Measurements from ENCODE around the gene CLTCL1.
"Not testable (repeated sequence)": the region's sequence is repeated elsewhere in the genome, so short reads cannot be mapped to it uniquely, and the experiment has no call there.

The CLTCL1 gene

DNA sequence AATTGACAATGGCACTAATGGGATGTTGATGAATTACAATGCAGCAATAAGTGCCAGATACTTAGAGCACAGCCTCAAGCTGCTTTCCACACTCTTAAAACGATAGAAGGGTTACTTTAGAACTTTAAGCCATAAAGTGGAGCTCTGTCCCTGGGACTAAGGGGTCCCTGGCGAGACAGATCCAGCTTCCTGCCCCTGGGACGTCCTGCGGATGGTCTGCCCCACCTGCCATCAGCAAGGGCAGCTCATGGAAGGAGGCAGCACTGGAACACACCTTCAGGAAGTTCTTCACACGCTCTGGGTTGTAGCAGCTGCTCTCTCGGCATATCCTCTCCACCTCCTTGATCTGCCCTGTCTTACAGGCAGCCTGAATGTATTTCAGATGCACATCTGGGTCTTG lies 67.9 kb downstream of the CLTCL1 start:
- no peak for FAIRE-seq
- no peak for DNase-seq (ENCODE audit: extremely low spot score, insufficient read length, low read depth)

DNA sequence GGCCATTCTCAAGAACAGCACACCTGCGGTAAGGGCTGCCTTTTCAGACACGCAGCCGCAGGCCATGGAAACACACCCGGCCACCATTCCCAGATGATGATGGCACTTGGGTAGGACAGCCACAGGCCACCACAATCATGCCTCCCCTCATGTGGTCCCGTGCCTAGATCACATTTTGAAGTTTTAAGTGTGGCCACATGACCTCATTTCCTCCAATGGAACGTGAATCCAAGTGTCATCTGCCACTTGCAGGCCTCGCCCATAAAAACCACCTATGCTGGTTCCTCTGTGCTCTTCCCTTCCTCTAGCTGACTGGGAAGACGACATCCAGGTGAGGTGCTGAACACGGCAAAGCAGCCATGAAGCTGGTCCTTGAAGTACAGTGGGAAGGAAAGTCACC lies 68.4 kb downstream of the CLTCL1 start:
- DNase-seq (ENCODE audit: extremely low spot score, insufficient read length, low read depth) (no peak), FAIRE-seq (no peak)

DNA sequence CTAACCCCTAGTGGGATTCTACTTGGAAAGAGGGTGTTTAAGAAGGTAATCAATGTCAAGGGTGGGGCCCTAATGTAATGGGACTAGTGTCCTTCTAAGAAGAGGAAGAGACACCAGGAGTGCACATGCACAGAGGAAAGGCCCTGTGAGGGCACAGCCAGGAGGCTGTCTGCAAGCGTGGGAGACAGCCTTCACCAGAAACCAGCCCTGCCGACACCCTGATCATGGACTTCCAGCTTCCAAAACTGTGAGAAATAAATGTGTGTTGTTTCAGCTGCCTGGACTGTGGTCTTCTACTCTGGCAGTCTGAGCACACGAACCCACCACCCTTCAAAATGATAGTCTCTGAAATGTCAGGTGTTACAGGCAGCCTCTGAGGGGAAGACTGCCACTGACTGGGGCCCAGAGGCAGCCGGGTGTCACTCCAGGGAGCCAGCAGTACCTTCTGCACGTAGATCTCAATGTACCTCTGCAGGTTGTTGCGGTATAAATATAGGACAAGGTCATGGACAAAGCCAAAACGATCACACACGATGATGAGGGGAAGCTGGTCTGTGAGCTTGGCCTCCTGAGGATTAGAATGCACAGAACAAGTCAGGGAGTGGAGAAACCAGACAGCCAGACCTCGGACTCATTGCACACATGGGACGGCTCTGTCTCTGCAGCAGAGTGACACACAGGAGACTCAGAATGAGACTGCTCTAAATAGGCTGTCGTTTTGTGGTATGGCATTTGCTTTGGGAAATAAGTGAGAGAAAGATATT lies 69.1 kb downstream of the CLTCL1 start:
- no peak for FAIRE-seq

DNA sequence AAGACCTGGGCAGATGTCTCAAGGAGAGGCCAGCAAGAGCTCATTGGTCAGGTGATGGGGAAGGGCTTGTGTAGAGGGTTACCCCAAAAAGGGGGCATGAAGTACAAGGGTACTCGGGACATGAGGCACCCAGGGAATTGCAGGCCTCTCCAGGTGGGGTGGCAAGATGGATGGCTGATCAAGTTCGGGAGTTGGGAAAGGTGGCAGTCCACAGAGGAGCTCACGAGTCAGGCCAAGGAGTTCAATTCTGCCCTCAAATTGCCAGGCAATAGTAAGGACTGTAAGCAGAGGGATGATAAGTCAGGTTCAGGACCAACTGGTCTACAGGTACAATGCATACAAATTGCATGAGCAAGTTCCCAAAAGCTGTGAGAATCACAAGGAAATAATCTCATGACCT lies 70.7 kb downstream of the CLTCL1 start:
- FAIRE-seq: no peak
- DNase-seq (ENCODE audit: extremely low spot score, insufficient read length, low read depth): no peak

More for the DNA sequence above, 69.1 kb downstream of the CLTCL1 start:
- no peak for DNase-seq (ENCODE audit: extremely low spot score, insufficient read length, low read depth)

DNA sequence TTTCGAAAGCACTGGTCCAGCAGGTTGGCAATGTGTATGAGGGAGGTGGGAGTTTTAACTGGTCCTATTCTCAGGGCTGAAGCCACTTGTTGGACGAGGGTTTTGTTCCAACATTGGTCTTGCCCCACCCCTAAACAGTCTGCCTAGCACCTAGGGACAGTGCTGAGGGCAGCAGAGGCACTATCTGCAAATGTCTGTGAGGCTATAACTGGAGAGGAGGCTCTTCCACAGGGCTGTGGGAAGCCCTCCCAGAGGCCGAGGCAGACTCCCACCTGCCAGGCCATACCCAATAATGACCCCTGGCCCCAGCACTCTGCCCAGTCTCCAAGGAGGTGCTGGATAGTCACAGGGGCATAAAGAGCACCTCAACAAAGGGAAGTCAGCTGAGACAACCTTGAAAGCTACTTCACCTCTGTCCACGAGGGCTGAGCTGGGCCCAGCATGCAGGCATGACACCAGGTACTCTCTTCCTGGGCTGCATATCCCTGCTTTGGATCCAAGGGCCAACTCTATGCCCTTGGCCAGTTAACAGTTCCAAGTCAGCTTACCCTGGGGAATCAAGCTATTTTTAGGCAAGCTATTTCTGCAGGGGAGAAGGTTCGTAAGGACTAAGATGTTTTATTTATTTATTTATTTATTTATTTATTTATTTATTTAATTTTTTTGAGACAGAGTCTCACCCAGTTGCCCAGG lies 72.8 kb downstream of the CLTCL1 start:
- FAIRE-seq (no peak), DNase-seq (ENCODE audit: extremely low spot score, insufficient read length, low read depth) (no peak)

DNA sequence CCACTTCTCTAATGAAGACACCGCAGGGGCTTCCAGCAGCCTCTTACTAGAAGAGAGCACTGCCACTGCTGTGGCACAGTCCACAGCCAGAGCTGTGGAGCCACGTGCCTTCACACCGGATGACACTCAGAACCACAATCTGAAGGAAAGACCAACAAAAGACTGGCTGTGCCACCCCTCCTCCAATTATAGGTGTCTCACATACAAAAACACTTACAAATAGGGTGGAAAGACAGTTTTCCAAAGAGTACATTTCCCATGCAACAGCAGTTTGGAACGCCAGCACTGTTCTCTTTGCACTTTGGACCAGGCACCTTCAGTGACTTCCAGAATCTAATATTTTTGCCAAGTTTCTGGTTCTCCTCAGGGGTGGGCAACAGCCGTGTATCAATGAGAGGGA lies 74.9 kb downstream of the CLTCL1 start:
- DNase-seq (ENCODE audit: extremely low spot score, insufficient read length, low read depth) (no peak), FAIRE-seq (no peak)

GRCh38 chr22:19215360-19215759 lies 76.2 kb downstream of the CLTCL1 start:
- FAIRE-seq (no peak), DNase-seq (ENCODE audit: extremely low spot score, insufficient read length, low read depth) (no peak)

DNA sequence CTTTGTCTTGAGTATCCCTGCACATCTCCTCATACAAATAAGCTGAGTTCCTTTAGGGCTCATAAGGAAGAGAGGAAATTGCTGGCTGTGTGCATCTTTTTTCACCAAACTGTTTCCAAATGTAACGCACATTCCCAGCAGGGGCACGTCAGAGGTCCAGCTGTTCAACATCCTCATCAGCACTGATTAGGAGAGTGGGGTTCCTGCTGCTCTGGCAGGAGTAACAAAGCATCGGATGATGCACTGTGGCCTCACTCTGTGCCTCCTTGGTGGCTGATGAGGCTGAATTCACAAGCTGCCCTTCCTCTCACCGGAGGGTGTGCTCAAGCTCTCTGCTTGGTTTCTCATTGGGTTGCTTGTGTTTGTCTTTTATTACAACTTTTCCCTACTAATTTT lies 77.4 kb downstream of the CLTCL1 start:
- DNase-seq (ENCODE audit: extremely low spot score, insufficient read length, low read depth): no peak
- FAIRE-seq: no peak

DNA sequence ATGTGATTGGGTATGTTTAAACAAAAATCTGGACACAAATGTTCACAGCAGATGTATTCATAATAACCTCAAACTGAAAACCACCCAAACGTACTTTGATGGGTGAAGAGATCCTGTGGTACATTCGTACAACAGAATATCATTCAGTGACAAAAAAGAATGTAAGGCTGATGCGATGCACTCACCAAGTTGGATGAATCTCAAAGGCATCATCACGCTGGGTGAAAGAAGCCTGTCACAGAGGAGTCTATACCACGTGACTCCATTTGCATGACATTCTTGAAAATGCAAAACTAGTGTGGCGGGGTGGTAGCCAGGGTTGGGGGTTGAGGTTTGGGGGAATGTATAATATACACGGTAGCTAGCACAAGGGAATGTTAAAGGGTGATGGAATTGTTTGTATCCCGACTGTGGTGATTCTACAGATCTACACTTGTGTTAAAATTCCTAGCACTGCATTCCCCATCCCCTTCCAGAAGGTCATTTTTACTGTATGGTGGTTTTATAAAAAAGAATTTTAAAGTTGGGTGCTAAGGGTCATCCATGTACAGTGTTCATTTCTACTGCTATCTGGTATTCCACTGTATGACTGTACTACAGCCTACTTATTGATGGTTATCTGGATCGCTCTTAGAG lies 78.0 kb downstream of the CLTCL1 start:
- no peak for DNase-seq (ENCODE audit: extremely low spot score, insufficient read length, low read depth)
- FAIRE-seq: no peak

- DNase-seq (ENCODE audit: extremely low spot score, insufficient read length, low read depth) (no peak), FAIRE-seq (no peak)
Observed at GRCh38 chr22:19213001-19213400, 78.5 kb downstream of the CLTCL1 start.

GRCh38 chr22:19212302-19212870 lies 79.1 kb downstream of the CLTCL1 start:
- FAIRE-seq: no peak
- no peak for DNase-seq (ENCODE audit: extremely low spot score, insufficient read length, low read depth)

DNA sequence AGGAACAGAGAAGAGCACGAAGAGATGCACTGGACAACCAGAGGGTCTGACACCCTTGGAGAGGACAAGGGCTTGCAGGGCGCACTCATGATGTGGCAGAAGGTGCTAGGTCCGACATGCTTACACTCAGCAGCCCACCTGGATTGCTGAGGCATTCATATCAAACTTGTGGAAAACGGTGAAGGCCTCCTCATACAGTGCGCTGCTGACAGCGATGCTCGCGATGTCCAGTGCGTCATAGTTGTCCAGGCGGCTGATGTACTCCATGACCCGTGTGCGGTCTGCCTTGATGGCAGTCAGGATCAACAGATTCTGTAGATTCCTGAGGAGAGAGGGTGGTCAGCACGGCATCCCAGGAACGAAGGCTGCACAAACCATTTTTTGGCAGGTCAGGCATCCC lies 81.3 kb downstream of the CLTCL1 start:
- no peak for DNase-seq (ENCODE audit: extremely low spot score, insufficient read length, low read depth)
- FAIRE-seq: no peak

GRCh38 chr22:19208287-19208847 lies 83.2 kb downstream of the CLTCL1 start:
- no peak for FAIRE-seq

GRCh38 chr22:19207884-19208283 lies 83.6 kb downstream of the CLTCL1 start:
- DNase-seq (ENCODE audit: extremely low spot score, insufficient read length, low read depth) (no peak), FAIRE-seq (no peak)

More at GRCh38 chr22:19208287-19208847, 83.2 kb downstream of the CLTCL1 start:
- no peak for DNase-seq (ENCODE audit: extremely low spot score, insufficient read length, low read depth)

- DNase-seq (ENCODE audit: extremely low spot score, insufficient read length, low read depth): no peak
- FAIRE-seq: no peak
Observed at GRCh38 chr22:19207401-19207808, 84.1 kb downstream of the CLTCL1 start.

DNA sequence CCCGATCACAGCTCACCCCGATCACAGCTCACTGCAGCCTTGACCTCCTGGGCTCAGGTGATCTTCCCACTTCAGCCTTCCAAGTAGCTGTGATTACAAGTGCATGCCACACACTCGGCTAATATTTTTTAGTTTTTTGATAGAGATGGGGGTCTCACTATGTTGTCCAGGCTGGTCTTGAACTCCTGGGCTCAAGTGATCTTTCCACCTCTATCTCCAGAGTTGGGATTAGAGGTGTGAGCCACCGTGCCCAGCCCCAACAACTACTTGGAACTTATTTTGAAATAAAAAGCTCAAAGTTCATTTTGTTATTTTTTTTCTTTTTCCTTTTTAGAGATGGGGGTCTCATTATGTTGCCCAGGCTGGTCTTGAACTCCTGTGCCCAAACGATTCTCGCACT lies 85.2 kb downstream of the CLTCL1 start:
- DNase-seq (ENCODE audit: extremely low spot score, insufficient read length, low read depth): no peak
- no peak for FAIRE-seq

DNA sequence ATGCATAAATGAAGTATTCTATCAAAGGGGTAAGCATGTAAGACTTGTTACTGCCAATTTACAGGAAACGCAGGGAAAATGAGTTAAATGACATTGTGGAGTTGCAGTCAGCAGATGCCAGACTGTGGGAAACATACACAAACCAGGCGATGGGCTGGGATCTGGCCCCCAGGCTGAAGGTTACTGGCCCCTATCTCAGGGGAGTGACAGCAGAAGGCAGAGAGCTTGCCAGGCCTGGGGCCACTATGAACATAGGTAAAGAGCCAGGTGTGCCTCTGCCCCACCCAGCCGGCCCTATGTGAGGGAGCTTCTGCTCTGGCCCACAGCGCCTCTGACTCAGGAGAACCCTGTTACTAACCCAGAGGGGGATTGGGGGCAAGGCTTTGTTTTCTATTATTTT lies 86.9 kb downstream of the CLTCL1 start:
- DNase-seq (ENCODE audit: extremely low spot score, insufficient read length, low read depth) (no peak), FAIRE-seq (no peak)

GRCh38 chr22:19203834-19204233 lies 87.7 kb downstream of the CLTCL1 start:
- DNase-seq (ENCODE audit: extremely low spot score, insufficient read length, low read depth): no peak
- FAIRE-seq: no peak

DNA sequence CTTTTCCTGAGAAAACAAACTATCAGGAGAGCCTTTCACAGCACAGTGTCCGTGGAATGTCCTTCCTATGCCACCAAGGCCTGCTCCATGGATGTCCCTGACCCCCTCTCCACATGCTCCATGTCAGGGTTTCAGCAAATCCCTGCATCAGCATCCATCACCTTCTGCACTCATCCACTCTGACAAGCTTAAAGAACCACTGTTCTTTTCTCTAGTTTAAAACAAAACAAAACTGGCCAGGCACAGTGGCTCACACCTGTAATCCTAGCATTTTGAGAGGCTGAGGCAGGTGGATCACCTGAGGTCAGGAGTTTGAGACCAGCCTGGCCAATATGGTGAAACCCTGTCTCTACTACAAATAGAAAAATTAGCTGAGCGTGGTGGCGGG lies 88.7 kb downstream of the CLTCL1 start:
- not testable (repeated sequence) for DNase-seq (ENCODE audit: extremely low spot score, insufficient read length, low read depth); FAIRE-seq
